Transverse colon (tissue), 3 donors: Measurements from ENCODE around the gene GET4.

ENCODE experiments used
- CTCF ChIP-seq, 5 experiments: fragments of 200-600 bp in 3 of 5; fragments of 450-650 bp in 2 of 5; sonication (generic) in 3 of 5; IDR thresholded peaks; 1 replicate in 2 of 5; 2 replicates in 3 of 5; pipeline ENCODE4 v1.5.1; 2016 to 2017; ENCODE audit warnings: antibody characterized with exemption in 5 of 5, inconsistent platforms in 3 of 5, mild to moderate bottlenecking in 2 of 5, moderate library complexity in 1 of 5
- EP300 ChIP-seq: sonication (generic); formaldehyde crosslinking; IDR thresholded peaks from one replicate; pipeline ENCODE4 v1.6.1; 2017; ENCODE audit warnings: antibody characterized with exemption, low read depth
- POLR2A ChIP-seq: fragments of 450-650 bp; IDR thresholded peaks from one replicate; pipeline ENCODE4 v1.6.1; 2016; ENCODE audit warnings: antibody characterized with exemption, mild to moderate bottlenecking, moderate library complexity

GRCh38 chr7:859359-860030, 16.9 kb upstream of the GET4 start:
- TF ChIP-seq POLR2A (no peak), CTCF (IDR thresholded peaks at IDR 0.05) (no peak), EP300 (no peak)
